ENCODE results near the gene FOXC2.

Gene FOXC2

GRCh38 chr16:86537486-86537885, 29.1 kb upstream of the FOXC2 start:
- Histone ChIP-seq H3K27ac (ENCODE audit: low read length) (no peak overlapping the region), H3K36me3 (replicated peaks; ENCODE audit: insufficient read depth, low read length) (no peaks in the 10 kb centered on the region), H3K9me3 (replicated peaks; ENCODE audit: insufficient read depth, low read length) (no peaks in the 10 kb centered on the region), H4K20me1 (ENCODE audit: insufficient read depth, low read length) (no peaks in the 10 kb centered on the region), H3F3A (ENCODE audit: insufficient read depth, low read length) (no peaks in the 10 kb centered on the region), H3K79me2 (ENCODE audit: low read length) (no peaks in the 10 kb centered on the region), H3K4me2 (ENCODE audit: low read depth, low read length) (no peak overlapping the region), H2AFZ (ENCODE audit: low read length) (no peak overlapping the region), H3K9ac (ENCODE audit: low read length) (no peak overlapping the region), H3K9me2 (replicated peaks; ENCODE audit: insufficient read depth, low read length) (no peaks in the 10 kb centered on the region), H3K27me3 (replicated peaks; ENCODE audit: insufficient read depth, low read length) (no peaks in the 10 kb centered on the region), H3K4me1 (ENCODE audit: low read length) (no peaks in the 10 kb centered on the region), H3K4me3 (ENCODE audit: low read length) (no peak overlapping the region)
- DNase-seq, result no peak
- TF ChIP-seq CTCF (IDR thresholded peaks at IDR 0.05; ENCODE audit: low read length) (no peak), EZH2 (optimal IDR thresholded peaks at IDR 0.05; ENCODE audit: low read depth, low read length) (no peak), EZH2phosphoT487 (IDR thresholded peaks at IDR 0.05; ENCODE audit: low read length) (no peak)

- Histone ChIP-seq H3K79me2 (ENCODE audit: low read length) (no peaks in the 10 kb centered on the region), H3K9ac (ENCODE audit: low read length) (no peak overlapping the region), H2AFZ (ENCODE audit: low read length) (no peak overlapping the region), H3F3A (ENCODE audit: insufficient read depth, low read length) (no peaks in the 10 kb centered on the region), H3K9me3 (replicated peaks; ENCODE audit: insufficient read depth, low read length) (no peaks in the 10 kb centered on the region), H3K4me1 (ENCODE audit: low read length) (no peaks in the 10 kb centered on the region), H3K9me2 (replicated peaks; ENCODE audit: insufficient read depth, low read length) (no peaks in the 10 kb centered on the region), H3K27me3 (replicated peaks; ENCODE audit: insufficient read depth, low read length) (no peaks in the 10 kb centered on the region), H3K27ac (ENCODE audit: low read length) (no peak overlapping the region), H3K4me2 (ENCODE audit: low read depth, low read length) (no peak overlapping the region), H4K20me1 (ENCODE audit: insufficient read depth, low read length) (no peaks in the 10 kb centered on the region), H3K4me3 (ENCODE audit: low read length) (no peak overlapping the region), H3K36me3 (replicated peaks; ENCODE audit: insufficient read depth, low read length) (no peaks in the 10 kb centered on the region)
- DNase-seq, result no peak
- TF ChIP-seq EZH2 (optimal IDR thresholded peaks at IDR 0.05; ENCODE audit: low read depth, low read length) (no peak), CTCF (IDR thresholded peaks at IDR 0.05; ENCODE audit: low read length) (no peak), EZH2phosphoT487 (IDR thresholded peaks at IDR 0.05; ENCODE audit: low read length) (no peak)
Observed at GRCh38 chr16:86538196-86538780, 28.3 kb upstream of the FOXC2 start.

- H2AFZ ChIP-seq (ENCODE audit: low read length), result no peak overlapping the region
- DNase-seq, result no peak
- H3K9ac ChIP-seq (ENCODE audit: low read length), result no peak overlapping the region
- no peaks in the 10 kb centered on the region for H3K9me3 ChIP-seq (replicated peaks; ENCODE audit: insufficient read depth, low read length)
- no peaks in the 10 kb centered on the region for H3K79me2 ChIP-seq (ENCODE audit: low read length)
- H3K36me3 ChIP-seq (replicated peaks; ENCODE audit: insufficient read depth, low read length), result no peaks in the 10 kb centered on the region
- no peaks in the 10 kb centered on the region for H3F3A ChIP-seq (ENCODE audit: insufficient read depth, low read length)
- no peak overlapping the region for H3K4me3 ChIP-seq (ENCODE audit: low read length)
- no peaks in the 10 kb centered on the region for H4K20me1 ChIP-seq (ENCODE audit: insufficient read depth, low read length)
- H3K9me2 ChIP-seq (replicated peaks; ENCODE audit: insufficient read depth, low read length), result no peaks in the 10 kb centered on the region
- H3K4me2 ChIP-seq (ENCODE audit: low read depth, low read length), result no peak overlapping the region
- no peak overlapping the region for H3K27ac ChIP-seq (ENCODE audit: low read length)
- TF ChIP-seq EZH2 (optimal IDR thresholded peaks at IDR 0.05; ENCODE audit: low read depth, low read length) (no peak), CTCF (IDR thresholded peaks at IDR 0.05; ENCODE audit: low read length) (no peak), EZH2phosphoT487 (IDR thresholded peaks at IDR 0.05; ENCODE audit: low read length) (no peak)
- H3K27me3 ChIP-seq (replicated peaks; ENCODE audit: insufficient read depth, low read length), result no peaks in the 10 kb centered on the region
- H3K4me1 ChIP-seq (ENCODE audit: low read length), result no peaks in the 10 kb centered on the region
Observed at GRCh38 chr16:86540894-86541293, 25.7 kb upstream of the FOXC2 start.
